DMS153 treated with DMSO at 0.1 percent for 48 hours (cell line): ENCODE data around the gene PCYT2.

Experiments used
- DNase-seq: peaks from one replicate; lab custom pipeline; 2025; ENCODE audit not compliant: unreplicated experiment; lab: John Stamatoyannopoulos, UW

Gene PCYT2

DNA sequence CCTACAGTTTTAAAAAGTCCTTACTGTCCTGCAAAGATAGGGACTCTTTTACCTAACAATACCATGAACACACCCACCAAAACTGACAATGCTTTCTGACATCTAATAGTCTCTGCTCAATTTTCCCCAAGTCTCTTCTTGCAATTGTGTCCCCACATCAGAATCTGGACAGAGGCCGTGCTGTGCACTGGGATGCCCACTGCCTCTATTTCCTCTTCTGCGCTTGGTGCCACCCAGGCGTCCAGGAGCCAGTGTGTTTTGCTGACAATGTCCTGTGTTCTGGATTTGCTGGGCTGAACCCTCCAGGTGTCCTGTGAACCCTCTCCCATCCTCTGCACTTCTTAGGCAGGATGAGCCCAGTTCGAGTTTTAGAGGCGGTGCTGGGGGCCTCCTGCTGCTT, 33.6 kb downstream of the PCYT2 start:
- no peak for DNase-seq

DNA sequence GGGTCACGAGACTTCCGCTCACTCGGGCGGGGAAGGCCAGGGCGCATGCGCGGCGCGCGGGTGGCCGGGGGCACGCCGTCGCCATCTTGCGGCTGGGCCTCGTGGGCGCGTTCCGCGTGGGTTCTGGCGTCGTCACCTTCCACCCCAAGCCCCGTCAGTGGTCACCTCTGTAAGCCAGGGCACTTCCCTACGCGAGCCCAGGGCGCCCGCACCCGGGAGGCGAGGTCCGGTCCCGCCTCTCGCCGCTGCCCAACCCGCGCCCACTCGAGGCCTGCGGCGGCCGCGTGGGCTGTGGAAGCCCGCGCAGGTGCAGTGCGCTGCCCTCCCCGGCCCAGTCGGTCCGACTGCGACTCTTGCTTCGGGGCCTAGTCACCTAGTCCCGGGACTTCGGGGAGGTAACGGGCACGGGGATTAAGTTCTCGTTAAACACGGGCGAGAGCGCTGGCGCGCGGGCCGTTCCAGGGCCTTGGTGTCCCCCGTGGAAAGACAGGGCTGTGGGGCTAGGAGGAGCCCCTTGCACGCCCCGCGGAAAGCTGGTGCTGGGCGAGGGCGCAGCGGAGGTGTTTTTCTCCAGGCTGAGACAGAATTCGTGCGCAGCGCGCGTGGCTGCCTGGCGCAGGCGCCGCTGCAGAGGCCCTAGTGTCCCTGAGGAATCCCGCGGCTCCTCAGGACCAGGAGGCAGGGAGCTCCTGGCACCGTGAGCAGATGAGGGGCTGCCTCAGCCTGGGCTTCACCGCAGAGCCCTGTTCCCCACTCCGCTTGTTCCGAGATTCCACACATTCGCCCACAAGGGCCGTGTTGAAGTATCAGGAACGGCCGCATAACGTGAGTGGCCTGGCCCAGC, 39.6 kb downstream of the PCYT2 start:
- DNase-seq = peak; percentile 68

DNA sequence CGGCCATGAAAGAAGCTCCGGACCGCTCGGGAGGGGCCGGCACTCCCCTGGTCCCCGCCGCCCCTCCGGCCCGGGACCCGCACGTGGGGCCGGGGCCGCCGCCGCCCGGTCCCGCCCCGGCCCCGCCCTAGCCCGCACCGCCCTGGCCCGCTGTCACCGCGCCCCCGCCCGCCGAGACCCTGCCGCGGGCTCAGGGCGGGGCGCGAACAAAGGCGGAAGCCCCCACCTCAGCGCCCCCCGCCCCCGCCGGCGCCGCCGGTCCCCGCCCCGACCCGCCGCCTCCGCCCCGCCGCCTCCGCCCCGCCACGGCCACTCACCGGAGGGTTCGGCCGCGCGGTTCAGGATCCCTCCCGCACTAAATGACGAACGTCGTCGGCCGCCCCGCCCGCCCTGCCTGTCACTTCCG, 40.2 kb downstream of the PCYT2 start, which contains the start of gene ARHGDIA:
TSS of gene ARHGDIA (minus strand) at position 357 of the 406 bp plus-strand sequence. CDS start 1,407 bp downstream, outside the sequence.
- DNase-seq = no peak

DNA sequence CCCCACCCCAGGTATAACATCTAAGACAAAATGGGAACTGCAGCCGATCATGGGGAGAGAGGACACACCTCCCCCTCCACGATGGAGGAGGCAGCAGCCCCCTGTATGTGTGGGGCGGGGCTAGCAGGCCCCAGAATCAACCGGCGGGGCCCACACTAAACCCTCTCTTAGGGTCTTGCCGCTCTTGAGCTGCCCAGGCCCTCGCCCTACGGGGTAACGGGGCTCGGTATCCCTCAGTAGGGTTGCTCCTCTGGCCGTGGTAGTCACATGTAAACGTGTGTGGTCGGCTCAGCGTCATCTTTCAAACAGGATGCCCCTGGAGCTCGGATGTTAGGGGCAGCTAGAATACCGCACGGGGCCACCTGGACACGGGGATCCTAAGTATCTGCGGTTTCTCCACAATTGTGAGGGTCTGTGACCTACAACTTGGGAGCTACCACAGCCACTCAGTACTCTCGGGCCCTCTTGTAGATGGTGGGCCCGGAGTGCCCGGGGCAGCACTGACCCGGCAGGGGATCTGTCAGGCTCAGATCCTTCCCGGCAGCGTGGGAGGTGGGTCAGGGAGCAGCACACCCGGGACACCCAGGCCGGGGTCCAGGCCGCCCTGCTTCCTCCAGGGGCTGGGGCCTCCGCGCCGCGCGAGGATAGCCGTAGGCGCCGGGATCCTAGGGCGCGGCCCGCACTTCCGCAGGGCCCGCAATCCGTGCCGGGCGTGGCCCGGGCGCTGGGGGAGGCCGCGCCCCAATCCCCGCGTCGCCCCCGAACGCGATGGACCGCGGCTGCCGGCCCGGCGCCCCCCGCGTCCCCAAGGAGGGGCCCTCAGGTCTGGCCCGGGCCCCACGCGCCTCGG, 40.8 kb downstream of the PCYT2 start:
- no peak for DNase-seq

DNA sequence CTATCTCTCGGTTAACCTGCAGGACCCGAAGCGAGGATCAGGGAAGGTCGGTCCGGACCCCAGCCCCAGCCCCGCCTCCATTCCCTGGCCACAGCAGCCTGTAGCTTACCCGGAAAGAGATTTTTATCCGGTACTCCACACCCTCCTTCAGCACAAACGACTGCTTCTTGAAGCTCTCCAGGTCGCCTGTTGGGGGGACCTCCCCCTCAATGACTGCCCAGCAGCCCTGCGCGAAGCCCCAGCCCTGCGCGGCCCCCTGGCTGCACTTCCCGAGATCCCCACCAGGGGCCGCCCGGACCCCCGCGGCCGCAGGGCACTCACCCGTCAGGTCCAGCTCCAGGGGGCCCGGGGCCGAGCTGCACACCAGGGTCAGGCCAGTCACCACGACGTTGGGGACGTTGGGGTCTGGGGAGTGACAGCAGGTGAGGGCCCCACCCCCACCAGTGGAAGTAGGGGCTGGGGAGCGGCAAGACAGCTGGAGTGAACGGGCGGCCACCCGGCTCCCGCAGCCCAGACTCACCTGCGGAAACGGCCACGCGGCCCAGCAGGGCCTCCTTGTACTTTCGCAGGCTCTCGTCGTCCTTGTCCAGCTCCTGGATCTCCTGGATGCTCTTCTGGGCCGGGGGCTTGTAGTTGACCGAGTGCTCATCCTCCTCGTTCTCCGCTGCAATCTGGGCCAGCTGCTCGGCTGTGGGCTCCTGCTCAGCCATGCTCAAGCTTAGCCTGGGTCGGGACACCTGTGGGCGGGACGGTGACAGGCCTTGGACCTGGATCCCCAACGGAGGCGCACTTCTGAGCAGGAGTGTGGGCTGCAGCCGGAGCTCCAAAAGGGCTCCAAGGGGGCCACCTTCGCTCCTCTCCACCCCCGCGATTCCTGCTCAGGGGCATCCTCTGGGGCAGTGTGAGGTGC, 41.7 kb downstream of the PCYT2 start:
- DNase-seq = no peak

DNA sequence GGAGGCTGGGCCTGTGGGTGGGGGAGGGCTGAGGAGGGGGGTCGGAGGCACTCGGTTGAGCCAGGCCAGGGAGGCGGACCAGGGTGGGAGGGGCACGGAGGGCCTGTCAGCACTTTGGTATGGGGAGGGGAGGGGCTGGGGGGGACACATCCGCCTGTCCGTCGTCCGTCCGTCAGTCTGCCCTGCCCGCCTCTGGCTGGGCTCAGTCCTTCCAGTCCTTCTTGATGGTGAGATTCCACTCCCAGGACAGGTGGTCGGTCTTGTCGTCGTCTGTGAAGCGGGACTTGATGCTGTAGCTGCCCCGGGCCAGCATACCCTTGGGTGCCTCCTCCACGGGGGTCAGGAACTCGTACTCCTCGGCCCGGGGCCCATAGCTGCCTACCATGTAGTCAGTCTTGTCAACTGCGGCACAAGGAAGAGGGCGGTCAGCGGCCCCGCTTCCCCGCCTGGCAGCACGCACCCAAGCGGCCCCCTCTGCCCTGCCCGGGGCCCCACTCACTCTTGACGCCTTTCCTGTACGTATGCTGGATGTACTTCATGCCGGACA, 42.5 kb downstream of the PCYT2 start:
- DNase-seq = no peak

DNA sequence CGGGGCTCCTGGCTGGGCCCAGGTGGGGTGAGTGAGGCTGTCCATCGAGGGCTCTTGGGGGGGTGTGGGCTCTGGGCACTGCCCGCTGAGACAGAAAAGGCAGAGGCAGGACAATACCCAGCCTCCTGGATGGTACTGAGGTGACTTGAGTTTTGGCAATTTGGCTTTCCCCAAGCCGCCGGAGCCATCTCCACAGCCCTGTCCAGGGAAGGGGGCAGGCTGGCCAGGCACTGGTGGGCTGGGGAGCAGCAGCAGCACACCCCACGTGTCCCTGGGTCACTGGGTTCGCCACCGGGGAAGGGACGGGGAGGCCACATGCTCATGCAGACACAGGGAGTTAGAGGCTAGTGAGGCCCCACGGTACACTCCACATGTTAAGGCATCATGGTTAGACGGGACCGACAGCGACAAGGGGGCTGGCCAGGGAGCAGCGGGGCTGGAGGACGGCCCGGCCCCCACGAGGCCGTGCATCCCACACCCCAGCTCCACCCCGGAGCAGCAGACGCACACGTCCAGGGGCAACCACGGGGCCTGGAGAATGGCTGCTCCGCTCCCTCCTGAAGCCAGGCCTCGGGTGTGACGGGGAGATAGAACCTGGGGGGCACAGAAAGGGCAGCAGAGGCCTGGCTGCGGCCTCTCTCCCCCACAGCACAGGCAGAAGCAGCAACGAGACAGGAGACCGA, 43.1 kb downstream of the PCYT2 start:
- no peak for DNase-seq

DNA sequence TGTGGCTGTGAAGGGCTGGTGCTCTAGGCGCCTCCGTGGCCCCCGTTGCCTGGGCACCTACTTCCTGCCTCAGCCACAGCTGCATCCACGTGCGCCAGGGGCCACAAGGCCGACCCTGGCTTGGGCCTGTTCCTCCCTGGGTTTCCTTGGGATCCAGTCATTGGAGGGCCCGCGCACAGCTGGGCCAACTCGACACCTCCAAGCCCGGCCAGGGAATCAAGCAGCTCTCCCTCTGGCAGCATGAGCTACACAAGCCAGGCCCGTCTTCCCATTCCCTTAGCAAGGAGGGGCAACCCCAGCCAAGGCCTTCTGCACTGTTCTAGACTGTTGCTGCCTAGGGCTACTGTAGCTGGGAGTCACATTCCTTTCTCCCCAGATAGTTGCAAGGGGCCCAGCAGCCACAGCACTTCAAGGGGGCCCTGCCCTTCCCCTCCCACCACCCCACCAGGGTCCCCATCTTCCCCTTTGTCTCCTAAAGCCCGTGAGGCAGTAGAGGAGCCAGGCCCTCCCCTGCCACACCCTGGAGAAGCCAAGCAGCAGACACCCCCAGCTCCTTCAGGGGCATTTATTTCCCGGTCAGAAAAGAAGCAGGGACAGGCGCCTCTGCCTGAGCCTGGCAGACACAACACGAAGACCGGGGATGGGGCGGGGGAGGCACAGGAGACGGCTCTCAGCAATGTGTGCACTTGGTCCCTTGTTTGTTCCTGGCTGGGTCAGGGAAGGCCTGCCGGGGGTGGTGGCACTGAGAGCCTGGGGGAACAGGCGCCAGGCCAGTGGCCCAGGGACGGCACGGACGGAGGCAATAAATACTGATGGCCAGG, 43.8 kb downstream of the PCYT2 start:
- no peak for DNase-seq

DNA sequence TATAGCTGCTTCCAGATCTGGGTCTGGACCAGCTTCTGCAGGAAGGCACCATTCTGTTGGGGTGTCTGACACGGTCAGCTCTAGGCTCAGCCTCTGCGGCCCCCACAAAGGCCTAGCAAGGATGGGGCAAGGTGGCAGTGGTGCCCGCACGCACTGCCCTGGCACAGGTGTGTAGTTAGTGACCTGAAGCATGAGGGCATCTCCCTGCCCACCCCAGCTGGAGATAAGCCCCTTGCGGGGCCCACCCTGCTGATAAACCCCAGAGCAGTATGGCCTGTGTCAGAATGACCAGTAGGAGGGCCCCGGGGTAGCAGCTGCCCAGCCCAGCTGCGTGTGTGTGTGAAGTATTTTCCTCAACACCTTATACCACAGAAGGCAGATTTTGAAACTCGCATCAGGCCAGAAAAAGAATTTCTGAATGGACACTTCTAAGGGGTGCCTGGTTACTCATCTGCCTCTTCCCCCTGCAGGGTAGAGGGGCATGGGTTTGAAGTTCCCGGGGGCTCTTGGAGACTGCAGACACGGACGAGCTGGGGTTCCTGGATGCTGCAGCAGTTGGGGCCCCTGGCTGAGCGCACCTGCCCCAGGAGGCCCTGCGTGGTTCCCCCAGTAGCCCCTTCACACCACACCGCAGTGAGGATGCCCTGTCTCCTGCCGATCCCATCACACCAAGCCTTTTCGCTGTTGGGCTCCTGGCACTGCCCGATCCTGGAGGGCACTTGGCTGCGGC, 44.6 kb downstream of the PCYT2 start:
- no peak for DNase-seq

DNA sequence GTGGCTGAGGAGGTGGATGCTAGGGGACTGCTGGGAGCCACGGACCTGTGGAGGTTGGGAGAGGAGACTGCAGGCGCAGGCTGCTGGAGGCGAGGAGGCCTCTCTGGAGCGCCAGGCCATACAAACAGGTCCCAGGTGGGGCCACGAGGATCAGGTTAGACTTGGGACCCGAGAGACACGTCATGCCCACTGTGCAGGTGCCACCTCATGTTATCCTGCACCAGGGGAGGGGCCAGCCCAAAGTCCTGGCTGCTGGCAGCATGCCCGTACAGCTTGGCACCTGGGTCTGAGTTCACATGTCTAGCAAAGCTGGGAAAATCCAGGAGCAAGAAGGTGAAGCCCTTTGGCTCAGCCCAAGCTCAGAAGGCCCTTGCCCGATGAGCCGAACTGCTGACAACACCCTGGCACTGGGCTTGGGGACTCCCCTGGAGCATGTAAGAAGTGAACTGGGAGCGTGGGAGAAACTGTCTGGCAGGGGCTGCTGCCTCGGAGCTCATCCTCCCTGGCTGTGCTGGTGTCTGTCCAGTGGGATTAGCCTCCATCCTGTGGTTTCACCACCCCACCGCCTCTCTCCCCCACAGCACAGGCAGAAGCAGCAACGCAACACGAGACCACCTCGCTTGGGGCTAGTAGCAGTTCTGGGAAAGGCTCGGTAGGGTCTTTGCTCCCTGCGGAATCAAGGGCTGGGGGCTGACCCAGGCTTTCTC, 45.3 kb downstream of the PCYT2 start:
- no peak for DNase-seq

DNA sequence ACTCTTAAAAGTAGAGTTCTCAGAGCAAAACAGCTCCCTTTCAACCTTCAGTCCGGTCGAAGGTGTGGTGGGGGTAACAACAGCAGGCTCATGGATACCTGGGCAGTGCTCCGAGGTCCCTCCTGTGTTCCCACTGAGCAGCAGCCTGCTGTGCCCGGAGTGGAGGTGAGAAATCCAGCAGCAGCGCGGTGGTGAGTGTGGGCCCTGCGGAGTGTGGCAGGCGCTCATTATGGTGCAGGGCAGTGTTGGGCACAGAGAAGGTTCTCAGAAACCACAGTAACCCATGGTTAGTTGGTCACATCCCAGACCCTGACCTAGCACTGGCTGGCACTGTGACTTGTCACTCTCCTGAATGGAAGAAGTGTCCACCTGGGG, 45.9 kb downstream of the PCYT2 start:
- DNase-seq = no peak

DNA sequence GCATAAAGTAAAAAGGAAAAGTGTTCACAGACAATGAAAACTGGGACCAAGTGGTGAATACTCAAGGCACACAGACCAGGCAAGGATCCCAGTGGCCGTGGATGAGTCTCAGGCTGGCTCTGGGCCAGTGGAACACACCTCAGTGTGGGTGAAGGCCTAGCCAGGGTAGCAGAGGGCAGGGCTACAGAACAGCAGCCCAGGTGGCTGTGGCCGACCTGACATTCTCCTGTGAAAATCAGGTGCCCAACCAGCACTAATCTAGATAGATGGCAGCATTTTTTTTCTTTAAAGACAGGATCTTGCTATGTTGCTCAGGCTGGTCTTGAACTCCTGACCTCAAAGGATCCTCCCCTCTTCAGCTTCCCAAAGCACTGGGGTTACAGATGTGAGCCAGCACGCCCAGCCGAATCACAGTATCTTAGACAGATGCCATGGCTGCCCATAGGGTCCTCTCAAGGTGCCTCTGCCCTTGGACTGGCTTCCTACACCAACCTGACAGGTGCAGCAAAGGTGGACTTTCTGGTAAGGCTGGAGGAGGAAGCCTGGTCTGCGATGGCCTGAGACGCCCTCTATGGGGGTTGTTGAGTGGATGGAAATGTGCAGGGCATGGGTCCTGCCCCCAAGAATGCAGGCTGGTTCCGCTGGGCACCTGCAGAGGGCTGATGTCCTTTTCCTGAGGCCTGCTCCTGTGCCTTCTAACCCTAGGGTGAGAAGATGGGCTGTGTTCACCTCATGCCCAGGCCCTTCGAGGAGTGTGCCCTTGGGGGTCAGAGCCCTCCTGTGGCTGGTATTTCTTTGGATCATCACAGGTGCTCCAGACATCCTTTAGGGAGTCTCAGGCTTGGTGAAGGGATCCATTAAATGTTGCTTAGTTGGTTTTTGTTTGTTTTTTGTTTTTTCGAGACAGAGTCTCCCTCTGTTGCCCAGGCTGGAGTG, 47.1 kb downstream of the PCYT2 start:
- DNase-seq = no peak

DNA sequence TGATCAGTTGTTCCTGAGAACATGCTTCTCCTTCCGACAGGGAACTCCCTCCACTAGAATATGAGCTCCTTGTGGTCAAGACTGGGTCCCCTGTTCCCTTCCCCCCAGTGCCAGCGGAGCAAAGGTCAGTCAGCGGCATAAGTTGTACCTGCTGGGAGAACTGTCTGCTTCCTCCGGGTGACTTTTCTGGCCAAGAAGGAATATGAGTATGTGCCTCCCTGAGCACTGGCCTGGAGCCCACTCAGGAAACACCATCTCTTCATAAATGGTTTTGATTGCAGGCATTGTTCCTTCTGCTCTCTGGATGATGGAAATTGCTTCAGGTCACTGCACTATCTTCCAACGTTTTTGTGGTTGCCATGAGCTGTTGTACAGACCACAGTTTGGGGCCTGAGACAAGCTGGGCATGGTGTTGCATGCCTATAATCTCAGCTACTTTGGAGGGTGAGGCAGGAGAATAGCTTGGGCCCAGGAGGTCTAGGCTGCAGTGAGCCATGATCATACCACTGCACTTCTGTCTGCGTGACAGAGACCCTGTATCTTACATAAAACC, 48.0 kb downstream of the PCYT2 start:
- DNase-seq = no peak

DNA sequence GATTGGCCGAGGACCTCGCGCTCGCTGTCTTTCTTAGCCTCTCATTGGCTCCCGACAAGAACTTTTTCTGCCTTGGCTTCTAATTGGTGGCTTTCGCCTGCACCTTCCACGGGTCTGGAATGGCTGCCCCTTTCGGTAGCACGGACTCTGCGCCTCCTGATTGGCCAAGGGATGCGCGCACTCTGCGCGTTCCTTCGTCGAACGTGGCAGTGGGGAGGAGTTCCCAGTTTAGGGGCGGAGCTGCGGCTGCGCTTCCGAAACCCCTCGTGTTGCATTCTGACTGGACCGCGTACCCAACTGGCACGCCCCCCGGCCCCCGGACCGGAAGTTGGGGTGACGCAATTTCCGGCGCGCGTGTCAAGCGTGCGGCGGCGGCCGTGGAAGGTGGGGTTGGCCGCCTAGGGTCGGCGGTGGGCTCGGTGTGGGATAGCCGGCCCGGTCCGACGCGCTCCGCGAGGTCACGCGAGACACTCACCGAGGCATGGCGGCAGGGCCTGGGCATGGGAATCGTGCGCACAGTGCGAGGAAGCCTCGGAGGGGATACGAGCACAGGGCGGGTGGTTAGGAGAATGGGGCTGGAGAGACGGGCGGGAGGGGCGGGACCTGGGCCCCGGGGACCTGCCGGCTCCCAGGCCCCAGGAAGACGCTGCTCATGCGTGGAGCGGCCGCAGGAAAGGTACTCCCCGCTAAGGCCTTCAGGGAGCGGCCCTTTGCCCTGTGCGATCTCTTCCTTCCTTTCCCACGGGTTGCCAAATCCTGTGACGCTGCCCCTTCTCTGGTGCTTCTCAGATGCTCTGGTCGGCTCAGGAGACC, 50.2 kb downstream of the PCYT2 start:
- DNase-seq = peak; percentile 99

DNA sequence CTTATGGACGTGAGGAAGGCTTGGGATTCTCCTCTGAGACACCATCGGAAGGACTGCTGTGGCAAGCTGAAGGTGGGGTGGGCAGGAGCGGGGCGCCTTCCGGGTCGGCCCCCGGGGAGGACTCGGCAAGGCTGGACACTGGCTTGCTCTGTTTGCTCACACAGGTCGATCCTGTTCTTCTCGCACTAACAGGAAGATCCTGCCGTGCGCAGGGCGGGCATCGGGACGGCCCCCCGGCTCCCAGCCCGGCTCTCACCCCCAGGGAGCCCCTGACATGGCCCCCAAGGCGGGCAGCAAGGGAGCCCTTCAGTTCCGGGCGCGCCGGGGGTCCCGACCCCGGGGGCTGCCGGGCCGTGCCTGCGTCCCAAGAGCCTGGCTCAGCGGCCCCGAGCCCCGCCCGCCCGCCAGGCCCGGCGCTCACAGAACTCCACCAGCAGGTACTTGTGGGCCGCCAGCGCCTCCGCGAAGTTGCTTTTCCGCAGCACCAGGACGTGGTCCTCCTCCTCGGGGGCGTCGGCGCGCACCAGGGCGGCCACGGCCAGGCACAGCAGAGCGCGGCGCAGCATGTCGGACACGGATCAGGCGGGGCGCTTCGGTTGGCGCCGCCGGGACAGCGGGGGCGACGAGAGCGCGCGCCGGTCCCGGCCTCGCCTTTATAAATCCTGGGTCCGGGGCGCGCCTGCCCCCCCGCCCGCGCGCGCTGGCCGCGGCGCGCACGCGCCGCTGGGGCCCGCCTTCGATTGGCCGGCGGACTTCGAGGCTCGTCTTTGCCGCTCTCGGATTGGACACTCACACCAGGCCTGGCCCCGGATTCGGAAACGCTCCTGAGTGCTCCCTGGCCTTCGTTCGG, 51.1 kb downstream of the PCYT2 start, which contains the start of gene P4HB:
TSS of gene P4HB (minus strand) at position 630 of the 850 bp plus-strand sequence. CDS start at position 566, 64 bp downstream.
- no peak for DNase-seq
